CD14-positive monocyte (primary cell): ENCODE data around the gene MRRF. TPM values are rescaled to one million over a fixed set of nuclear protein-coding genes. Genes with fewer than 3 reads are reported as not detected.

Source experiments
- DNase-seq, 3 donors: peaks; one replicate each; pipeline ENCODE4 v3.0.0-alpha.2; 2011 to 2022
- H2AFZ ChIP-seq: 2 replicates; pipeline ENCODE4 v1.6.0; 2012; ENCODE audit warnings: mild to moderate bottlenecking, low read depth, low read length, inconsistent platforms; ENCODE audit not compliant: insufficient read depth, poor library complexity, severe bottlenecking
- H3K27ac ChIP-seq, 2 donors: 1 replicate in 1 of 2; 2 replicates in 1 of 2; pipeline ENCODE4 v1.5.1; 2012 to 2013; ENCODE audit warnings: low read length in 2 of 2, control low read depth in 1 of 2, inconsistent platforms in 1 of 2, low read depth in 1 of 2, mild to moderate bottlenecking in 1 of 2
- H3K27me3 ChIP-seq, 2 donors: one replicate each; pipeline versions ENCODE4 v1.6.0 to v1.6.1; 2011 to 2013; ENCODE audit warnings: low read length in 2 of 2; ENCODE audit not compliant: control insufficient read depth in 2 of 2, insufficient read depth in 2 of 2
- H3K36me3 ChIP-seq, 2 donors: replicated peaks in 1 of 2; 1 replicate in 1 of 2; 2 replicates in 1 of 2; pipeline versions ENCODE4 v1.5.1 to v1.6.1; 2012 to 2013; ENCODE audit warnings: low read length in 2 of 2, control low read depth in 1 of 2, inconsistent platforms in 1 of 2, mild to moderate bottlenecking in 1 of 2; ENCODE audit not compliant: insufficient read depth in 2 of 2, control insufficient read depth in 1 of 2
- H3K4me1 ChIP-seq, 2 donors: 1 replicate in 1 of 2; 2 replicates in 1 of 2; pipeline versions ENCODE4 v1.5.1 to v1.6.1; 2012 to 2013; ENCODE audit warnings: low read length in 2 of 2, control low read depth in 1 of 2, inconsistent platforms in 1 of 2, mild to moderate bottlenecking in 1 of 2, moderate library complexity in 1 of 2; ENCODE audit not compliant: insufficient read depth in 2 of 2, control insufficient read depth in 1 of 2
- H3K4me2 ChIP-seq: replicated peaks from 2 replicates; pipeline ENCODE3; 2012; ENCODE audit warnings: low read length, moderate library complexity, mild to moderate bottlenecking; ENCODE audit not compliant: poor library complexity, severe bottlenecking; ENCODE audit errors: extremely low read depth
- H3K4me3 ChIP-seq, 3 experiments: fragments of 200-600 bp in 1 of 3; sonication (generic) in 1 of 3; replicated peaks in 1 of 3; 1 replicate in 2 of 3; 2 replicates in 1 of 3; pipeline ENCODE4 v1.5.1; 2011 to 2013; ENCODE audit warnings: low read length in 3 of 3, mild to moderate bottlenecking in 3 of 3, control low read depth in 2 of 3, low read depth in 2 of 3, inconsistent platforms in 1 of 3, moderate library complexity in 1 of 3
- H3K79me2 ChIP-seq: 2 replicates; pipeline ENCODE4 v1.6.0; 2012; ENCODE audit warnings: mild to moderate bottlenecking, control low read depth, inconsistent platforms, low read length, moderate library complexity; ENCODE audit not compliant: insufficient read depth
- H3K9ac ChIP-seq: 2 replicates; pipeline ENCODE4 v1.6.0; 2017; ENCODE audit warnings: low read length, mild to moderate bottlenecking; ENCODE audit not compliant: insufficient read depth, poor library complexity, severe bottlenecking
- H3K9me3 ChIP-seq, 2 donors: replicated peaks in 1 of 2; 1 replicate in 1 of 2; 2 replicates in 1 of 2; pipeline versions ENCODE4 v1.5.1 to v1.6.1; 2012 to 2013; ENCODE audit warnings: low read length in 2 of 2, control low read depth in 1 of 2; ENCODE audit not compliant: control insufficient read depth in 1 of 2, insufficient read depth in 1 of 2
- H4K20me1 ChIP-seq: 2 replicates; pipeline ENCODE4 v1.6.0; 2012; ENCODE audit warnings: mild to moderate bottlenecking, low read length, control low read depth, moderate library complexity; ENCODE audit not compliant: insufficient read depth
- H3K27ac Mint-ChIP-seq, 7 donors: one replicate each; pipeline ENCODE4 v1.8.0; 2020; ENCODE audit warnings: mild to moderate bottlenecking in 7 of 7, mixed read lengths in 7 of 7, moderate library complexity in 6 of 7, inconsistent platforms in 2 of 7
- H3K27me3 Mint-ChIP-seq, 3 donors: one replicate each; pipeline ENCODE4 v1.8.0; 2021 to 2022; ENCODE audit warnings: low read depth in 3 of 3, mild to moderate bottlenecking in 3 of 3, mixed read lengths in 3 of 3, moderate library complexity in 3 of 3, inconsistent platforms in 1 of 3
- H3K36me3 Mint-ChIP-seq, 2 donors: one replicate each; pipeline ENCODE4 v1.8.0; 2020; ENCODE audit warnings: mixed read lengths in 2 of 2, inconsistent platforms in 1 of 2, mild to moderate bottlenecking in 1 of 2
- H3K4me1 Mint-ChIP-seq: one replicate; pipeline ENCODE4 v1.8.0; 2020; ENCODE audit warnings: mild to moderate bottlenecking, mixed read lengths
- H3K4me3 Mint-ChIP-seq, 2 donors: one replicate each; pipeline ENCODE4 v1.8.0; 2020; ENCODE audit warnings: mild to moderate bottlenecking in 2 of 2, mixed read lengths in 2 of 2, moderate library complexity in 1 of 2
- H3K9me3 Mint-ChIP-seq, 7 donors: one replicate each; pipeline ENCODE4 v1.8.0; 2020 to 2022; ENCODE audit warnings: mixed read lengths in 7 of 7, mild to moderate bottlenecking in 6 of 7, moderate library complexity in 6 of 7, inconsistent platforms in 2 of 7
- WGBS: methylation state at CpG from one replicate; pipeline ENCODE4 v1.1.5; 2013; ENCODE audit warnings: missing lambda C conversion rate; ENCODE audit not compliant: insufficient coverage; 5-methylcytosine and 5-hydroxymethylcytosine counted together
- intact Hi-C, 2 donors: fragments of 100-400 bp; cut with micrococcal nuclease; formaldehyde crosslinking; loops; one replicate each; pipeline versions ENCODE4 v1.15.0 to v1.15.1; 2023
- polyA plus RNA-seq, 3 donors: library from polyadenylated mRNA; depleted of rRNA in 1 of 3; unstranded in 2 of 3; stranded (reverse) in 1 of 3; fragments of 300-500 nt in 2 of 3; fragments of >200 nt in 1 of 3; fragmentation: Illumina TruSeq in 2 of 3; gene quantifications; 1 replicate in 2 of 3; 2 replicates in 1 of 3; pipeline ENCODE4 v1.2.3, GENCODE V29; 2012 to 2021
- TF ChIP-seq, protein P1 (sequence below): fragments of 200-600 bp; IDR thresholded peaks from one replicate; pipeline ENCODE4 v1.8.0; 2022; ENCODE audit warnings: antibody characterized with exemption, mild to moderate bottlenecking

MRRF gene
- polyA plus RNA-seq, 3 donors = 16.0 to 34.4 (median 16.2) TPM

DNA sequence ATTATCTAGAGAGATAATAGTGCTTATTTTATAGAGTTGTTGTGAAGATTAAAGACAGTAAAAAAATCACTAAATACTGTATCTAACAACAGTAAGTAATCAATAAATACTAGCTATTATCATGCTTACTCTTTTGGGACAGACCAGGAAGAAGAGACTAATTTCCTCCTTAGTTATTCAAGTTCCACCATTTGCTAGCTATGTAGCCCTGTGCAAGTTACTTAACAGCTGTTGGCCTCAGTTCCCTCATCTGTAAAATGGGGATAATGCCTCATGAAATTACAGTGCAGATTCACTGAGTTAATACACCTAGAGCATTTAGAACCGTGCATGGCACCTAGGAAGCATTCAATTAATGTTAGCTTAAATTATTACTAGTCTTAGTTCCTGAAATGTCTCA lies 2.6 kb upstream of the MRRF start:
- Histone ChIP-seq H3K79me2 (peaks cover 61% of the 10 kb centered on the region), H3K9me3 (no peaks in the 10 kb centered on the region), H3K4me1 (peaks cover 14 to 27% of the 10 kb centered on the region in 2 donors), H3K4me2 (no peak overlapping the region), H3K27me3 (no peaks in the 10 kb centered on the region), H3K36me3 (peaks cover 38 to 52% of the 10 kb centered on the region in 2 donors), H4K20me1 (peaks cover 34% of the 10 kb centered on the region), H3K4me3 (no peak overlapping the region), H3K27ac (peak overlapping the region in 1 of 2 donors; percentile 100), H2AFZ (no peak overlapping the region), H3K9ac (no peak overlapping the region)
- Mint-ChIP-seq H3K27me3 (no peaks in the 10 kb centered on the region), H3K27ac (peak overlapping the region in 3 of 7 donors; percentile 4 to 100 (median 5)), H3K4me1 (peaks cover 27% of the 10 kb centered on the region), H3K4me3 (no peak overlapping the region), H3K9me3 (no peaks in the 10 kb centered on the region), H3K36me3 (peaks cover 43 to 54% of the 10 kb centered on the region in 2 donors)
- WGBS = no CpG with 5 or more reads among the region's 1 CpG
- intact Hi-C loops = loop anchor here (5.0 to 10.0 kb wide), 4 partner anchors 100 to 643 kb away; partner anchors contain the start of genes TTLL11 (in 2 of the 2), PDCL (in 1 of the 2) and RC3H2 (in 1 of the 2)
- no peak for DNase-seq
- TF ChIP-seq, protein P1, sequence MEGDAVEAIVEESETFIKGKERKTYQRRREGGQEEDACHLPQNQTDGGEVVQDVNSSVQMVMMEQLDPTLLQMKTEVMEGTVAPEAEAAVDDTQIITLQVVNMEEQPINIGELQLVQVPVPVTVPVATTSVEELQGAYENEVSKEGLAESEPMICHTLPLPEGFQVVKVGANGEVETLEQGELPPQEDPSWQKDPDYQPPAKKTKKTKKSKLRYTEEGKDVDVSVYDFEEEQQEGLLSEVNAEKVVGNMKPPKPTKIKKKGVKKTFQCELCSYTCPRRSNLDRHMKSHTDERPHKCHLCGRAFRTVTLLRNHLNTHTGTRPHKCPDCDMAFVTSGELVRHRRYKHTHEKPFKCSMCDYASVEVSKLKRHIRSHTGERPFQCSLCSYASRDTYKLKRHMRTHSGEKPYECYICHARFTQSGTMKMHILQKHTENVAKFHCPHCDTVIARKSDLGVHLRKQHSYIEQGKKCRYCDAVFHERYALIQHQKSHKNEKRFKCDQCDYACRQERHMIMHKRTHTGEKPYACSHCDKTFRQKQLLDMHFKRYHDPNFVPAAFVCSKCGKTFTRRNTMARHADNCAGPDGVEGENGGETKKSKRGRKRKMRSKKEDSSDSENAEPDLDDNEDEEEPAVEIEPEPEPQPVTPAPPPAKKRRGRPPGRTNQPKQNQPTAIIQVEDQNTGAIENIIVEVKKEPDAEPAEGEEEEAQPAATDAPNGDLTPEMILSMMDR = no peak

DNA sequence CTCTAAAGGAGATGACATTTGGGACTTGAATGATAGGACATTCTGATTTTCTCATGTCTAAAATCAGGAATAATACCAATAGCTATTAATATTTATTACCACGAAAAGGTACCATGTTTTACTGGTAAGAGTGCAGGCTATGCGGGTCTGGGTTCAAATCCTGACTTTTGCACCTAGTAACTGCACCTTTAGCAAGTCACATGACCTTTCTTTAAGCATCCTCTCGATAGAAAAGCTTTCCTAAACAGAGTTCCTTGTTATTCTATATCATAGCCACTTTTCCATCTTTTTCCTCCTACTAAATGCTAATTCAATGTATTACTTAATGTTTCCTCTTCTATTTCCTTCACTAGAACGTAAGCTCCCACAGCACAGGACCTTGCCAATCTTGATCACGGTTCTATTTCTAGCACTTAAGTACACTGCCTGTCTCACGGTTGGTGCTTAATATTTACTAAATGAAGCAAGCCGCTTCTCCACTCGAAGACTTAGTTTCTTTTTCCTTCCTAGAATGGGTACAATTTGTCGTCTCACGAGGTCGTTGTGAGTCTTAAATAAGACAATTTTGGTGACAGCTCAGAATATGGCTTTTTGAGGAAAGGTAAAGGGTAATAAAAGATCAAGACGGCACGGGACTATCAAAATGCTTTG lies 858 bp upstream of the MRRF start:
- Histone ChIP-seq H3K9ac (peak overlapping the region; percentile 97), H3K36me3 (peaks cover 25 to 34% of the 10 kb centered on the region in 2 donors), H3K27ac (peak overlapping the region; percentile 84 to 100), H3K27me3 (no peaks in the 10 kb centered on the region), H3K9me3 (no peaks in the 10 kb centered on the region), H2AFZ (peak overlapping the region; percentile 86), H3K79me2 (peaks cover 67% of the 10 kb centered on the region), H3K4me1 (peaks cover 14 to 27% of the 10 kb centered on the region in 2 donors), H4K20me1 (peaks cover 31% of the 10 kb centered on the region), H3K4me2 (peak overlapping the region; percentile 79), H3K4me3 (peak overlapping the region; percentile 88 to 94 (median 89))
- peak in 2 of 3 donors; percentile 14 for DNase-seq
- Mint-ChIP-seq H3K36me3 (peaks cover 31 to 38% of the 10 kb centered on the region in 2 donors), H3K27me3 (no peaks in the 10 kb centered on the region), H3K27ac (peak overlapping the region; percentile 100), H3K4me1 (peaks cover 27% of the 10 kb centered on the region), H3K9me3 (no peaks in the 10 kb centered on the region), H3K4me3 (peak overlapping the region; percentile 98 to 99)
- intact Hi-C loops = loop anchor here (5.0 to 10.0 kb wide), 4 partner anchors 102 to 641 kb away; partner anchors contain the start of genes TTLL11 (in 2 of the 2), PDCL (in 1 of the 2) and RC3H2 (in 1 of the 2)
- TF ChIP-seq, protein P1 = no peak
- 52% methylated on average over 3 of the region's 13 CpGs for WGBS
